ENCODE measurements around the gene CTNNBL1. TPM values are rescaled to one million over a fixed set of nuclear protein-coding genes. Genes with fewer than 3 reads are reported as not detected.

CTNNBL1 gene
- total RNA-seq, 4 donors from 2014 or later, result 25.5 to 38.4 (median 35.1) TPM

DNA sequence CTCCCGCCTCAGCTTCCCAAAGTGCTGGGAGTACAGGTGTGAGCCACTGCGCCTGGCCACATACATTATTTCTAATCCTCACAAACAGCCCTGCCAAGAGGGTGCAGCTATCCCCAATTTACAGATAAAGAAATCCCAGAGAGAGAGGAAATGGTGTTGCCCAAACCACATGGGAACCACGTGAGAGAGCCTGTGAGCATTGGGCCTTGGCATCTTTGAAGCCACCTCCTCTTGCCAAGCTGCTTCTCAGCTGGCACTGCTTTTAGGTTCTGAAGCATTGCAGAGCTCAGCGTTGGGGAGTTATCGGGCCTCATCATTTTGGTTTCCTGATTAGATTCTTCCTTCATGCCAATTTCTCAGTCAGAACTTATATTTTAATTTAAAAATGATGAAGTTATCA is 80.3 kb downstream of the CTNNBL1 start:
- Histone ChIP-seq H3K27me3 (no peaks in the 10 kb centered on the region), H3K4me1 (no peaks in the 10 kb centered on the region), H3K36me3 (peaks cover 0 to 70% (median 11%) of the 10 kb centered on the region in 3 donors), H3K9me3 (no peaks in the 10 kb centered on the region), H3K27ac (no peak overlapping the region), H3K4me3 (no peak overlapping the region)
- no peak for DNase-seq (ENCODE audit: low spot score in 2 of 2)
- TF ChIP-seq, protein P1, sequence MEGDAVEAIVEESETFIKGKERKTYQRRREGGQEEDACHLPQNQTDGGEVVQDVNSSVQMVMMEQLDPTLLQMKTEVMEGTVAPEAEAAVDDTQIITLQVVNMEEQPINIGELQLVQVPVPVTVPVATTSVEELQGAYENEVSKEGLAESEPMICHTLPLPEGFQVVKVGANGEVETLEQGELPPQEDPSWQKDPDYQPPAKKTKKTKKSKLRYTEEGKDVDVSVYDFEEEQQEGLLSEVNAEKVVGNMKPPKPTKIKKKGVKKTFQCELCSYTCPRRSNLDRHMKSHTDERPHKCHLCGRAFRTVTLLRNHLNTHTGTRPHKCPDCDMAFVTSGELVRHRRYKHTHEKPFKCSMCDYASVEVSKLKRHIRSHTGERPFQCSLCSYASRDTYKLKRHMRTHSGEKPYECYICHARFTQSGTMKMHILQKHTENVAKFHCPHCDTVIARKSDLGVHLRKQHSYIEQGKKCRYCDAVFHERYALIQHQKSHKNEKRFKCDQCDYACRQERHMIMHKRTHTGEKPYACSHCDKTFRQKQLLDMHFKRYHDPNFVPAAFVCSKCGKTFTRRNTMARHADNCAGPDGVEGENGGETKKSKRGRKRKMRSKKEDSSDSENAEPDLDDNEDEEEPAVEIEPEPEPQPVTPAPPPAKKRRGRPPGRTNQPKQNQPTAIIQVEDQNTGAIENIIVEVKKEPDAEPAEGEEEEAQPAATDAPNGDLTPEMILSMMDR (IDR thresholded peaks at IDR 0.05), result no peak
- TF ChIP-seq EP300 (IDR thresholded peaks at IDR 0.05) (no peak), POLR2A (IDR thresholded peaks at IDR 0.05) (no peak)
- 95 to 97% methylated on average over 5 of the region's 5 CpGs for WGBS, 2 donors

DNA sequence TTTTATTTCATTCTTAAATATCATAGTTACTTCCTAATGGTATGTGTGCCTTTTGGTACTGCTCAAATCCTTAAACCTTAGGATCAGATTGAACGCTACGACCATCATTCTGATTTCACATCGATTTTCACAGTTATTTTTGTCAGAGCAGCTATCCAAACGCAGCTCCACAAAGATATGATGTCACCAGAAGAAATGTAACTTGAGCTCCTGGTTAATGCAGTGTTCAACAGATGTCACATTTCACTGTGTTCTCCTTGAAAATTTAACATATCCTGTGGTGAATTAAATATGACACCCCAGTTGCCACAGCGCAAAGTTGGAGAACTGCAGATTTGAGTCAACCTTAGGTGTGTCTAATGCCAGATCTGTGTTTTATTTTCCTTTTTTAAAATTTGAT is 81.4 kb downstream of the CTNNBL1 start:
- Histone ChIP-seq H3K27me3 (no peaks in the 10 kb centered on the region), H3K36me3 (peaks cover 0 to 67% (median 6%) of the 10 kb centered on the region in 3 donors), H3K4me3 (no peak overlapping the region), H3K27ac (no peak overlapping the region), H3K9me3 (no peaks in the 10 kb centered on the region), H3K4me1 (no peaks in the 10 kb centered on the region)
- WGBS, 2 donors, result 86 to 89% methylated on average over 5 of the region's 5 CpGs
- TF ChIP-seq EP300 (IDR thresholded peaks at IDR 0.05), result no peak
- TF ChIP-seq, protein P1 (IDR thresholded peaks at IDR 0.05), result no peak
- DNase-seq (ENCODE audit: low spot score in 2 of 2), result no peak

DNA sequence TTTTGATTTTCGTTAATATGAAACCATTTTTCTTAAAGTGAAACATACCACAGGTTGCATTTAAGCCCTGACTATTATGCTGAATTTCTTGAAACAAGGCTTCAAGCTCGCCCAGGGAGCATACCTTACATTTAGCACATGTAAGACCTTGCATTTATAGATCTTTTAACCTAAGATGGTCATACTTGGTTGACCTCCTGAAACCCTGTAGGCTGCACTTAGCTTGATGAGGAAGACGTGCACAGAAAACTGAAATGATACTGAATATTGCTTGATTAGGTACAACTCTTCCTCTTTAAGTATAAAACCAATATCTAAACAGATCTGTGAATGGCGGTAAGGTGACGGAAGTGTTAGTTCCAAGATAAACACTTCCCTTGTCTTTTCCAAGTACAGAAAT is 82.2 kb downstream of the CTNNBL1 start:
- no peak overlapping the region for H3K27ac ChIP-seq
- 87 to 91% methylated on average over 5 of the region's 5 CpGs for WGBS, 2 donors
- TF ChIP-seq, protein P1 (IDR thresholded peaks at IDR 0.05), result no peak
- TF ChIP-seq EP300 (IDR thresholded peaks at IDR 0.05) (no peak), POLR2A (IDR thresholded peaks at IDR 0.05) (no peak)
- no peaks in the 10 kb centered on the region for H3K27me3 ChIP-seq
- H3K4me3 ChIP-seq, result no peak overlapping the region
- peaks cover 0 to 63% (median 6%) of the 10 kb centered on the region in 3 donors for H3K36me3 ChIP-seq
- H3K4me1 ChIP-seq, result no peaks in the 10 kb centered on the region
- no peak for DNase-seq (ENCODE audit: low spot score in 2 of 2)
- no peaks in the 10 kb centered on the region for H3K9me3 ChIP-seq

DNA sequence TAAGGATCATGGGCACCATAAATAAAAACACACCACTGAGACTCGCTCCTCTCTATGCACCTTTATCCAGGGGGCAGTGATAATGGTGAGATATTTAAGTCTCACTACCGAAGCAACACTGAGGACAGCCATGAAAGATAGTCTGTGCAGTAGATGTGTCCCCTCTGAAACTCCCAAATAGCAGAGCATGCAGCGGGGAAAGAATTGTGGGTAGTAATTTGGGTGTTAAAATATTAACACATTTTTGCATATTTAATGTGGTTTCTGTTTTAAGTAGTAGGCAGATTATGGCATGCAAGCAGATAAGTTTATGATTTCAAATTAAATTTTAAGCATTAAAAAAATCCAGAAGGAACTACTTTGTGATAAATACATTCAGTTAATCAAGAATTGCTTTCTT is 82.7 kb downstream of the CTNNBL1 start:
- 92 to 95% methylated on average over 3 of the region's 3 CpGs for WGBS, 2 donors
- Histone ChIP-seq H3K36me3 (peaks cover 0 to 59% (median 6%) of the 10 kb centered on the region in 3 donors), H3K27me3 (no peaks in the 10 kb centered on the region), H3K9me3 (no peaks in the 10 kb centered on the region), H3K27ac (no peak overlapping the region), H3K4me1 (no peaks in the 10 kb centered on the region), H3K4me3 (no peak overlapping the region)
- TF ChIP-seq POLR2A (IDR thresholded peaks at IDR 0.05) (no peak), EP300 (IDR thresholded peaks at IDR 0.05) (no peak)
- TF ChIP-seq, protein P1 (IDR thresholded peaks at IDR 0.05), result no peak
- no peak for DNase-seq (ENCODE audit: low spot score in 2 of 2)

DNA sequence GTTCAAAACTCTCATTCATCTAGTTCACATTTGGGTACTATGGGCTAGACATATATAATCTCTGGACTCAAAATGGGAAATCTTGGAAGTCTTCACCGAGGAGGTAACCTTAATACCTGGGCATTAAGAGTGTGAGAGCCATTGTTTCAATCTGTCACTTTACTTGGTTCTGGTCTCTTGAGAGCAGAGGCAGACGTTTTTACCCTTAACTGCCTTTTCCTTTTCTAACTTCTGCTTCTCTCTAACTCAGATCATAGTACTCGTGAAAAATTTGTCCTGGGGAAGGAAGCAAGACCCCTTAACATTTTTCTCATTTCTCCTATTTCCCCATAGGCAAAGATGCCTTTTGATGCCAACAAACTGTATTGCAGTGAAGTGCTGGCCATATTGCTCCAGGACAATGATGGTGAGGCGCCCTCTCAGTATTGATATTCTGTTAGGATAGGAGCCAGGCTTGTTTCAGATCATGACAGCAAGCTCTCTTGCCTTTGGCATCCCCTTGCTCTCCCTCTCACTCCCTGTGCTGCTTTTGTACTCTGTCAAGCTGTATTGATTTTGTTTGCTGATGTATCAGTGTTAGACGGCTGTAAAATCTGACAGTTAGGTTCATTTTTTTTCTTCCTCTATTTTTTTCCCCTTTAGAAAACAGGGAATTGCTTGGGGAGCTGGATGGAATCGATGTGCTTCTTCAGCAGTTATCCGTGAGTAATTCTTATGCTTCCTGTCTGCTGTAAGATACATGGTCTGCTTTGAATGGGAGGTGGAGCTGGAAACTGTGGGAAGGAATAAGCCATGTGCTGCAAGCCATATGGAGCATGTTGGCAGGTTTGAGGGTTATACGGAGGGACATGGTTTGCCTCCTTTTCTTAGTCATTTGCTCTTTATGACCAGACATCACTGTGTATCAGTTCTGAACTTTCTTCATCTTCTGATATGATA is 83.5 kb downstream of the CTNNBL1 start:
- TF ChIP-seq POLR2A (IDR thresholded peaks at IDR 0.05), result no peak
- no peak for TF ChIP-seq EP300 (IDR thresholded peaks at IDR 0.05)
- TF ChIP-seq, protein P1 (IDR thresholded peaks at IDR 0.05), result no peak
- H3K36me3 ChIP-seq, result peaks cover 0 to 55% (median 3%) of the 10 kb centered on the region in 3 donors
- 70 to 82% methylated on average over 8 of the region's 8 CpGs for WGBS, 2 donors
- H3K9me3 ChIP-seq, result no peaks in the 10 kb centered on the region
- H3K4me3 ChIP-seq, result no peak overlapping the region
- H3K4me1 ChIP-seq, result no peaks in the 10 kb centered on the region
- no peaks in the 10 kb centered on the region for H3K27me3 ChIP-seq
- DNase-seq (ENCODE audit: low spot score in 2 of 2), result no peak
- no peak overlapping the region for H3K27ac ChIP-seq
